Measurements from ENCODE around the gene MAGEA2.
A peak's percentile ranks its signal among the peaks of the same experiment; 100 is the strongest.
"Not testable (repeated sequence)": the region's sequence is repeated elsewhere in the genome, so short reads cannot be mapped to it uniquely, and the experiment has no call there.

The MAGEA2 gene, protein sequence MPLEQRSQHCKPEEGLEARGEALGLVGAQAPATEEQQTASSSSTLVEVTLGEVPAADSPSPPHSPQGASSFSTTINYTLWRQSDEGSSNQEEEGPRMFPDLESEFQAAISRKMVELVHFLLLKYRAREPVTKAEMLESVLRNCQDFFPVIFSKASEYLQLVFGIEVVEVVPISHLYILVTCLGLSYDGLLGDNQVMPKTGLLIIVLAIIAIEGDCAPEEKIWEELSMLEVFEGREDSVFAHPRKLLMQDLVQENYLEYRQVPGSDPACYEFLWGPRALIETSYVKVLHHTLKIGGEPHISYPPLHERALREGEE

DNA sequence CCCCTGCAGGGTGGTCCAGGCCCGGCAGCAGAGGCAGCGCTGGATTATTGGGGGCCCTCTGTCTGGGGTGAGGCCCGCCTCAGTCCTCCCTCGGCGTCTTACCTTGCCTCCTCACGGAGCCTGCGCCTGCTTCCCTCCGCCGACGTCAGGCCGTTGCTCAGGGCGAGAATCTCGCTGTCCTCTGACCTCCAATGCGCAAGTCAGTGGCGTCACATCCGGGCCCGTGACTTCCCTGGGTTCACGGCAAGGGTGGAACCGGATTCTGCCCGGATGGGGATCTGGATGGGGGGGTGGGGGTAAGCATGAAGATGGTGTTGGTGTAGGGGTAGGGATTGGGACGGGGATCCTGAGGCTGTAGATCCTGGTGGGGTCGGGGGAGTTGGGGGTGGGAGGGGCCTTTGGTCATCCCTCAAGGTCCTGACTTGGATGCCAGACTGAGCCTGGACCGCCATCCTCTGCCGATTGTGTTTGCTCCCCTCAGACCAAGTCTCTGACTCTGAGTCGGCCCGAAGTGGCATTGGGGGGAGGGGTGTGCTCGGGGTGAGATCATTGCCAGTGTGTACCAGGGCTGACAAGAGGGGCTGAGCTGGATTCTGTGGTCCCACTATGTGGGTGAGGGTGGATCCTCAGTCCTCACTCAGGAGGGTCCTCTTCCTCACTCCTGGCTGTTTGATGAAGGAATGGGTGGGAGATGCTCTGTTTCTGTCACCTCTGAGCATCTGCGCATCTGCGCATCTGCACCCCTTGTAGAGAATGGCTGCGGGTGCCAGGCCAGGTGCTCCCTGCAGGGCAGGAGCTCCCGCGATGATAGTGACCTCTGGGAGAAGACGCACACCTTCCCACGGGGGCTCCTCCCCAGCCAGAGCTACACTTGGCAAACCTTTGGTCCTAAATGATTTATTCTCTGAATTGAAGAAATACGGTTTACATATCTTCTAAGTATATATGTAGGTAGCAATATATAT, at the start of gene MAGEA2:
MAGEA2 (minus strand) TSS at position 157 of the 965 bp plus-strand sequence. CDS start 2,479 bp downstream, outside the sequence.
- DNase-seq: not testable (repeated sequence)

DNA sequence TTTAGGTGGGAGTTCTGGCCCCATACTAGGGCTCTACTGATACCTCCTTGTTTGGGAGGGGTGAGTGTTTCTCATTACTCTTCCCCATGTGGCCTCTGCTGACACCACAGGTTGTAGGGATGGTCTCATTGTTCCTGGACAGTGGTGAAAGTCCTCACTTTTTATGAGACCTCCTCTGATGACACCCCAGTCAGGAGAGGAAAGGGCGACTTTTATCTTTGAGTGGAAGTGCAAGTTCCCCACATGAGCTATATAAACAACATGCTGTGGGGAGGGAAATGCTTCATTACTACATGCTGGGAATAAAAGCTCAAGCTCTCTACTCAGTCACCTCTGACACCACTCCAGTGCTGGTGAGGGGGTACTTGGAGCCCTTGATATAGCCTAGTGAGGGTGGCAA, 45.3 kb upstream of the MAGEA2 start:
- no peak for DNase-seq

DNA sequence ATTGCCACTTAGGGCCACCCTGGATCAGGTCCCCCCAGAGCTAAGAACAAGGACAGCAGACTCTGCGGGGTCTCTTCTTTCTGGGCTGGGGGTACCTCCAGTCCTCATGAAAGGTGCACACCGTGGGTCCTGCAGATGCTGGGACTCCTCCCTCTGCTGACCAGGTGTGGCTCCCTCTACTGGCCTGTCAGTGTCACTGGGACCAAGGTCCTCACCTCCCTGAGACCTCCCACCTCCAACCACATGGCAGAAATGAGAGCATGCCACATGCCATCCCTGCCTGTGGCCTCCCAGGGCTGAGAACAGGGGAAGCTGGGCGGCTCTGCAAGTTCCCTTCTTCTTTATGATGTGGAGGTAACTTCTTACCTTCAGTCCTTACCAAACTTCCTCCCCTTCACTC, 33.4 kb upstream of the MAGEA2 start:
- DNase-seq: not testable (repeated sequence)

DNA sequence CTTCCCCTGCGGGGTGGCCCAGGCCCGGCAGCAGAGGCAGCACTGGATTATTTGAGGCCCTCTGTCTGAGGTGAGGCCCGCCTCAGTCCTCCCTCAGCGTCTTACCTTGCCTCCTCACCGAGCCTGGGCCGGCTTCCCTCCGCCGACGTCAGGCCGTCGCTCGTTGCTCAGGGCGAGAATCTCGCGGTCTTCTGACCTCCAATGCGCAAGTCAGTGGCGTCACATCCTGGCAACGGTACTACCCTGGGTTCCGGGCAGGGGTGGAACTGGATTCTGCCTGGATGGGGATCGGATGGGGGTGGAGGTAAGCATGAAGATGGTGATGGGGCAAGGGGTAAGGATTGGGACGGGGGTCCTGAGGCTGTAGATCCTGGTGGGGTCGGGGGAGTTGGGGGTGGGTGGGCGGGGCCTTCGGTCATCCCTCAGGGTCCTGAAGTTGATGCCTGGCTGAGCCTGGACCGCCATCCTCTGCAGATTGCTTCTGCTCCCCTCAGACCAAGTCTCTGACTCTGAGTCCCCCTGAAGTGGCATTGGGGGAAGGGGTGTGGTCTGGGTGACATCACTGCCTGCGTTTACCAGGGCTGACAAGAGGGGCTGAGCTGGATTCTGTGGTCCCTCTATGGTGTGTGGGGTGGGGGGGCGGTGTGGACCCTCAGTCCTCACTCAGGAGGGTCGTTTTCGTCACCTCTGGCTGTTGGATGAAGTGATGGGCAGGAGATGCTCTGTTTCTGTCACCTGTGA, 16.1 kb upstream of the MAGEA2 start, which contains the start of gene MAGEA6:
MAGEA6 (minus strand) TSS at position 141 of the 741 bp plus-strand sequence. CDS start 2,039 bp downstream, outside the sequence.
- not testable (repeated sequence) for DNase-seq

DNA sequence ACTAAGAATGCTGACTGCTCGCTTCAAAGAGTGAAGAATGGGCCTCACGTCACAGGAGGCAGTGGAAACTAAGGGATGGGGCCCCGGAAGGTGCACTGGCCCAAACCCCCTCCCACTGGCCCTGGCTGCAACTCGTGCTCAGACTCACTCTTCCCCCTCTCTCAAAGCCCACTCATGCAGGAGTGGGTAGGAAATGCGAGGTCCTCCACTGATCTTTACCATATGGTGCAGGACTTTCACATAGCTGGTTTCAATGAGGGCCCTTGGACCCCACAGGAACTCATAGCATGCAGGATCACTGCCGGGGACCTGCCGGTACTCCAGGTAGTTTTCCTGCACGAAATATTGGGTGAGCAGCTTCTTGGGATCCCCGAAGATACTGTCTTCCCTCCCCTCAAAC, 12.9 kb upstream of the MAGEA2 start:
- DNase-seq: not testable (repeated sequence)

DNA sequence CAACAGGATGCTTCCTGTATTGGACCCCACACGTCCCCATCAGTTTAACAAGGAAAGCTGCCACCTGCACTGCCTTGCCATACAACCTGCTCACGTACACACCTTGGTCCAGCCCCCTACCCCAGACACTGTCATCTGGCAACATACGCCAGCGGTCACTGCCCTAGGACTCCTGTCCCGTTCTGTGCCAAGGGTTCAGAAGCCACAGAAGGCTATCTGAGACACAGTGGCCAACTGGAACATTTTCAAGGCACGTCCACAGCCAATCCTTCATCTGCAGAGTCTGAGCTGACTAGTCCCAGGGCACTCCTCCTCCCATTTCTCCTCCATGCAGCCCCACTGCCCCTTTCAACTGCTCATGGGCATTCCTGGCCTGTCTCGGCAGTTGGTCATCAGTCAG, 7.9 kb upstream of the MAGEA2 start:
- DNase-seq: not testable (repeated sequence)

DNA sequence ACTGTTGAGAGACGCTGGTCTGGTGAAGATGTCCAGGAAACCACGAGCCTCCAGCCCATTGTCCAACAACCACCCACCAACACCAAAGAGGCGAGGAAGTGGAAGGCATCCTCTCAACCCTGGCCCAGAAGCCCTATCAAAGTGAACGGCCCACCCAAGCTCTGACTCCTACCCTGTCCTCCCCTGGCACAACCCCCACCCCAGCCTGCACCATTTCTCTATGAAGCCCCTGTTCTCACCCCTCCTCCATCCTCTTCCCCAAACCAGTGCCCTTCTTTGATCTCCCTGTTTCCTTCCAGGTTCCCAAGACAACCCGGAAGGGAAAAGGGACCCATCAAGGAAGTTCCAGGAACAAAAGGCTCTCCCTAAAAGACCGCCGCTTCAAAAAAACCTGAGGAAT, 5.9 kb upstream of the MAGEA2 start:
- not testable (repeated sequence) for DNase-seq

DNA sequence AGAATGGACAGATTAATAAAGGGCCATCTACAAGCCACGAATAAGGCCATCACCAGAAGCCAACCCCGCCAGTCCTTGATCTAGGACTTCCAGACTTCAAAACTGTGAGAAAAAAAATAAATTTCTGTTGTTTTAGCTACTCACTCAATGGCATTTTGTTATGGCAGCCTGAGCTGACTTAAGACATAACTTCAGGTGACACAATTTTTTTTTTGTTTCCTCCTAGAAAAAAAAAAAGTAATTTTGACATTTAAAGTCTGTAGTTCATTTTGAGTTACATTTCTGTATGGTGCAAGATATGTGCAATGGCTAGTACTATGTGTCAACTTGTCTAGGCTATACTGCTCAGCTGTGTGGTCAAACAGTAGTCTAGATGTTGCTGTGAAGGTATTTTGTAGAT, 5.3 kb upstream of the MAGEA2 start, which contains the start of gene CSAG3:
CSAG3 (plus strand) TSS at position 301 of the 400 bp plus-strand sequence.
- not testable (repeated sequence) for DNase-seq

DNA sequence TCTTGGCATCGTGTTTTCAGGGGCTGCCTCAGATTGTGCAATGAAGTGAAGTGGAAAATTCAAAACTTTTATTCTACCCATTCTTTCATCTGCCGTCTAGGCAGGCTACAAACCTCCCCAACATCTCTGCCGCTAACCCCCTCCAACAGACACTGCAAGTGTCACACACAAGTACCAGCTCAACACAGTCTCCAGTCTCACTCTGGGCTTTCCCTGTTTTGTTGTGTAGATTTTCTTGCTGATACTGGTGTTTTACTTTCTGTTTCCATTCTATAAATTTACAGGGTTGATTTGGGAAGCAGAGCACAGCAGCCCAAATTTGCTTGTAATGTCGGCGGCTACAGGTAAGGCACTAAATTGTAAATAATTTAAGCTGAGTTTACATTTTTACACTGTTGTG, 1.2 kb upstream of the MAGEA2 start:
- DNase-seq: not testable (repeated sequence)

DNA sequence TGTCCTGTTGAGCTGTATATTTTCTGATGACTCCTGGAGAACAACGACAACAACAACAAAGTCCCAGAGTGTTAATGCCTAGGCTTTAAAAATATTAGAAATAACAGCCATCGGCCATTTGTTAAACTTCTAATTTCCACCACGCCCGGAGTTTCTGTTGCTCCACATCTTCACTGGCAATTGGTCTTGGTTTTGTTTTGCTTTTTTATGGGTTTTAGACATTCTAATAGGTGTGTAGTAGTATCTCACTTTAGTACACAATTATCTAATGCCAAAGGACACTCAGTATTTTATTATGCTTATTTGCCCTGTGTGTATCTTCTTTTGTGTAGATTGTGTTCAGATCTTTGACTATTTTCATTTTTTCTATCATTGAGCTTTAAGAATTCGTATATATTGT, 15.1 kb downstream of the MAGEA2 start:
- no peak for DNase-seq

DNA sequence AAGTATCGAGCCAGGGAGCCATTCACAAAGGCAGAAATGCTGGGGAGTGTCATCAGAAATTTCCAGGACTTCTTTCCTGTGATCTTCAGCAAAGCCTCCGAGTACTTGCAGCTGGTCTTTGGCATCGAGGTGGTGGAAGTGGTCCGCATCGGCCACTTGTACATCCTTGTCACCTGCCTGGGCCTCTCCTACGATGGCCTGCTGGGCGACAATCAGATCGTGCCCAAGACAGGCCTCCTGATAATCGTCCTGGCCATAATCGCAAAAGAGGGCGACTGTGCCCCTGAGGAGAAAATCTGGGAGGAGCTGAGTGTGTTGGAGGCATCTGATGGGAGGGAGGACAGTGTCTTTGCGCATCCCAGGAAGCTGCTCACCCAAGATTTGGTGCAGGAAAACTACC, 17.1 kb downstream of the MAGEA2 start:
- not testable (repeated sequence) for DNase-seq

DNA sequence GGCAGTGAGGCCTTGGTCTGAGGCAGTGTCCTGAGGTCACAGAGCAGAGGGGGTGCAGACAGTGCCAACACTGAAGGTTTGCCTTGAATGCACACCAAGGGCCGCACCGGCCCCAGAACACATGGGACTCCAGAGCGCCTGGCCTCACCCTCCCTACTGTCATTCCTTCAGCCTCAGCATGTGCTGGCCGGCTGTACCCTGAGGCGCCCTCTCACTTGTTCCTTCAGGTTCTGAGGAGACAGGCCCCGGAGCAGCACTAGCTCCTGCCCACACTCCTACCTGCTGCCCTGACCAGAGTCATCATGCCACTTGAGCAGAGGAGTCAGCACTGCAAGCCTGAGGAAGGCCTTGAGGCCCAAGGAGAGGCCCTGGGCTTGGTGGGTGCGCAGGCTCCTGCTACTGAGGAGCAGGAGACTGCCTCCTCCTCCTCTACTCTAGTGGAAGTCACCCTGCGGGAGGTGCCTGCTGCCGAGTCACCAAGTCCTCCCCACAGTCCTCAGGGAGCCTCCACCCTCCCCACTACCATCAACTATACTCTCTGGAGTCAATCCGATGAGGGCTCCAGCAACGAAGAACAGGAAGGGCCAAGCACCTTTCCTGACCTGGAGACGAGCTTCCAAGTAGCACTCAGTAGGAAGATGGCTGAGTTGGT, 17.7 kb downstream of the MAGEA2 start:
- no peak for DNase-seq

DNA sequence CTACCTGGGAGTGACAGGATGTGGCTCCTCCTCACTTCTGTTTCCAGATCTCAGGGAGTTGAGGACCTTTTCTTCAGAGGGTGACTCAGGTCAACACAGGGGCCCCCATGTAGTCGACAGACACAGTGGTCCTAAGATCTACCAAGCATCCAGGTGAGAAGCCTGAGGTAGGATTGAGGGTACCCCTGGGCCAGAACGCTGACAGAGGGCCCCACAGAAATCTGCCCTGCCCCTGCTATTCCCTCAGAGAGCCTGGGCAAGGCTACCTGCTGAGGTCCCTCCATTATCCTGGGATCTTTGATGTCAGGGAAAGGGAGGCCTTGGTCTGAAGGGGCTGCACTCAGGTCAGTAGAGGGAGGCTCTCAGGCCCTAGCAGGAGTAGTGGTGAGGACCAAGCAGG, 18.5 kb downstream of the MAGEA2 start:
- no peak for DNase-seq

DNA sequence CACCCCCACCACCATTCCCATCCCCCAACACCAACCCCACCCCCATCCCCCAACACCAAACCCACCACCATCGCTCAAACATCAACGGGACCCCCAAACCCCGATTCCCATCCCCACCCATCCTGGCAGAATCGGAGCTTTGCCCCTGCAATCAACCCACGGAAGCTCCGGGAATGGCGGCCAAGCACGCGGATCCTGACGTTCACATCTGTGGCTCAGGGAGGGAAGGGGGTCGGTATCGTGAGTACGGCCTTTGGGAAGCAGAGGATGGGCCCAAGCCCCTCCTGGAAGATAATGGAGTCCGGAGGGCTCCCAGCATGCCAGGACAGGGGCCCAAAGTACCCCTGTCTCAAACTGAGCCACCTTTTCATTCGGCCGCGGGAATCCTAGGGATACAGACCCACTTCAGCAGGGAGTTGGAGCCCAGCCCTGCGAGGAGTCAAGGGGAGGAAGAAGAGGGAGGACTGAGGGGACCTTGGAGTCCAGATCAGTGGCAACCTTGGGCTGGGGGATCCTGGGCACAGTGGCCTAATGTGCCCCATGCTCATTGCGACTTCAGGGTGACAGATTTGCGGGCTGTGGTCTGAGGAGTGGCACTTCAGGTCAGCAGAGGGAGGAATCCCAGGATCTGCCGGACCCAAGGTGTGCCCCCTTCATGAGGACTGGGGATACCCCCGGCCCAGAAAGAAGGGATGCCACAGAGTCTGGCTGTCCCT, 19.3 kb downstream of the MAGEA2 start:
- not testable (repeated sequence) for DNase-seq

DNA sequence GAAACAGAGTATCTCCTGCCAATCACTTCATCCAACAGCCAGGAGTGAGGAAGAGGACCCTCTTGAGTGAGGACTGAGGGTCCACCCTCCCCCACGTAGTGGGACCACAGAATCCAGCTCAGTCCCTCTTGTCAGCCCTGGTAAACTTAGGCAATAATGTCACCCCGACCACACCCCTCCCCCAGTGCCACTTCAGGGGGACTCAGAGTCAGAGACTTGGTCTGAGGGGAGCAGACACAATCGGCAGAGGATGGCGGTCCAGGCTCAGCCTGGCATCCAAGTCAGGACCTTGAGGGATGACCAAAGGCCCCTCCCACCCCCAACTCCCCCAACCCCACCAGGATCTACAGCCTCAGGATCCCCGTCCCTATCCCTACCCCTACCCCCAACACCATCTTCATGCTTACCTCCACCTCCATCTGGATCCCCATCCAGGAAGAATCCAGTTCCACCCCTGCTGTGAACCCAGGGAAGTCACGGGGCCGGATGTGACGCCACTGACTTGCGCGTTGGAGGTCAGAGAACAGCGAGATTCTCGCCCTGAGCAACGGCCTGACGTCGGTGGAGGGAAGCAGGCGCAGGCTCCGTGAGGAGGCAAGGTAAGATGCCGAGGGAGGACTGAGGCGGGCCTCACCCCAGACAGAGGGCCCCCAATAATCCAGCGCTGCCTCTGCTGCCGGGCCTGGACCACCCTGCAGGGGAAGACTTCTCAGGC, 20.2 kb downstream of the MAGEA2 start, which contains the start of the genes CSAG1 and MAGEA12:
CSAG1 (minus strand) TSS at position 461 of the 715 bp plus-strand sequence. CDS start 1,261 bp downstream, outside the sequence.
MAGEA12 (plus strand) TSS at position 497 of the 715 bp plus-strand sequence. CDS start 2,405 bp downstream, outside the sequence.
- peak; percentile 95 for DNase-seq

DNA sequence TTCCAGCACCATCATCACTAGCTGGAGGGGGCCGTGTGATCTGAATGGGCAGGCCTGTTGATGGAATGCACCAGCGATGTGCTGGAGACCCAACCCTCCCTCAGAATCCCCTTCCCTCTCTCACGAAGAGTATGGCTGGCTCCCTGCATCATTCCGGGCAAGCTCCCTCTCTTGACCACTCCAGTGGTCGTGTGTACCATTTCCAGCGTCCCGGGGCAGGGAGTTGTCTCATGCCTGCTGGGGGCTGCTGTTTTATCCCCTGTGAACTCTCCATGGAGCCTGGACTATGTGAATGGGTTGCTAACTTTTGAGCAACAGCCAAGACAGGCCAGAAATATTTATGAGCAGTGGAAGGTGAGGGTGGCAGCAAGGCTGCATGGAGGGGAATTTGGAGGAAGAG, 28.2 kb downstream of the MAGEA2 start:
- DNase-seq: no peak

DNA sequence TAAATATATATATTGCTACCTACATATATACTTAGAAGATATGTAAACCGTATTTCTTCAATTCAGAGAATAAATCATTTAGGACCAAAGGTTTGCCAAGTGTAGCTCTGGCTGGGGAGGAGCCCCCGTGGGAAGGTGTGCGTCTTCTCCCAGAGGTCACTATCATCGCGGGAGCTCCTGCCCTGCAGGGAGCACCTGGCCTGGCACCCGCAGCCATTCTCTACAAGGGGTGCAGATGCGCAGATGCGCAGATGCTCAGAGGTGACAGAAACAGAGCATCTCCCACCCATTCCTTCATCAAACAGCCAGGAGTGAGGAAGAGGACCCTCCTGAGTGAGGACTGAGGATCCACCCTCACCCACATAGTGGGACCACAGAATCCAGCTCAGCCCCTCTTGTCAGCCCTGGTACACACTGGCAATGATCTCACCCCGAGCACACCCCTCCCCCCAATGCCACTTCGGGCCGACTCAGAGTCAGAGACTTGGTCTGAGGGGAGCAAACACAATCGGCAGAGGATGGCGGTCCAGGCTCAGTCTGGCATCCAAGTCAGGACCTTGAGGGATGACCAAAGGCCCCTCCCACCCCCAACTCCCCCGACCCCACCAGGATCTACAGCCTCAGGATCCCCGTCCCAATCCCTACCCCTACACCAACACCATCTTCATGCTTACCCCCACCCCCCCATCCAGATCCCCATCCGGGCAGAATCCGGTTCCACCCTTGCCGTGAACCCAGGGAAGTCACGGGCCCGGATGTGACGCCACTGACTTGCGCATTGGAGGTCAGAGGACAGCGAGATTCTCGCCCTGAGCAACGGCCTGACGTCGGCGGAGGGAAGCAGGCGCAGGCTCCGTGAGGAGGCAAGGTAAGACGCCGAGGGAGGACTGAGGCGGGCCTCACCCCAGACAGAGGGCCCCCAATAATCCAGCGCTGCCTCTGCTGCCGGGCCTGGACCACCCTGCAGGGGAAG, 39.5 kb downstream of the MAGEA2 start, which contains the start of gene MAGEA2B:
MAGEA2B (plus strand) TSS at position 814 of the 973 bp plus-strand sequence. CDS start 2,479 bp downstream, outside the sequence.
- not testable (repeated sequence) for DNase-seq

DNA sequence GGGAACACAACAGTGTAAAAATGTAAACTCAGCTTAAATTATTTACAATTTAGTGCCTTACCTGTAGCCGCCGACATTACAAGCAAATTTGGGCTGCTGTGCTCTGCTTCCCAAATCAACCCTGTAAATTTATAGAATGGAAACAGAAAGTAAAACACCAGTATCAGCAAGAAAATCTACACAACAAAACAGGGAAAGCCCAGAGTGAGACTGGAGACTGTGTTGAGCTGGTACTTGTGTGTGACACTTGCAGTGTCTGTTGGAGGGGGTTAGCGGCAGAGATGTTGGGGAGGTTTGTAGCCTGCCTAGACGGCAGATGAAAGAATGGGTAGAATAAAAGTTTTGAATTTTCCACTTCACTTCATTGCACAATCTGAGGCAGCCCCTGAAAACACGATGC, 40.4 kb downstream of the MAGEA2 start:
- DNase-seq: not testable (repeated sequence)

DNA sequence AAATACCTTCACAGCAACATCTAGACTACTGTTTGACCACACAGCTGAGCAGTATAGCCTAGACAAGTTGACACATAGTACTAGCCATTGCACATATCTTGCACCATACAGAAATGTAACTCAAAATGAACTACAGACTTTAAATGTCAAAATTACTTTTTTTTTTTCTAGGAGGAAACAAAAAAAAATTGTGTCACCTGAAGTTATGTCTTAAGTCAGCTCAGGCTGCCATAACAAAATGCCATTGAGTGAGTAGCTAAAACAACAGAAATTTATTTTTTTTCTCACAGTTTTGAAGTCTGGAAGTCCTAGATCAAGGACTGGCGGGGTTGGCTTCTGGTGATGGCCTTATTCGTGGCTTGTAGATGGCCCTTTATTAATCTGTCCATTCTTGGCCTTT, 44.5 kb downstream of the MAGEA2 start, which contains the start of gene CSAG2:
CSAG2 (minus strand) TSS at position 101 of the 400 bp plus-strand sequence. CDS start 161 bp downstream, outside the sequence.
- DNase-seq: not testable (repeated sequence)

Measured in NCI-H82 (cell line).